ENCODE measurements around the gene FOXP3.

GRCh38 chrX:49282647-49283011 is 18.1 kb upstream of the FOXP3 start:
- TF ChIP-seq CTCF (IDR thresholded peaks at IDR 0.05) (no peak), POLR2AphosphoS5 (IDR thresholded peaks at IDR 0.05) (no peak), POLR2A (IDR thresholded peaks at IDR 0.05) (no peak), EP300 (IDR thresholded peaks at IDR 0.05) (no peak)
